B cell (primary cell): Measurements from ENCODE around the gene CHST1. TPM values are rescaled to one million over a fixed set of nuclear protein-coding genes. Genes with fewer than 3 reads are reported as not detected.

Experiments
- ATAC-seq: fragments of 200-7000 bp; cut with Tn5 transposase; one replicate; pipeline ENCODE4 v1.10.0; 2021; ENCODE audit warnings: low read depth, mild to moderate bottlenecking, moderate number of reproducible peaks, moderate library complexity
- CTCF ChIA-PET: fragments of 350-600 bp; sonication (Branson Sonifier 250); formaldehyde crosslinking; loops from one replicate; lab custom pipeline; 2021; ENCODE audit warnings: antibody characterized with exemption, inconsistent platforms; lab: Charles Lee
- POLR2A ChIA-PET: fragments of 350-600 bp; sonication (Branson Sonifier 250); formaldehyde crosslinking; loops from one replicate; lab custom pipeline; 2021; ENCODE audit warnings: antibody characterized with exemption; lab: Charles Lee
- DNase-seq: peaks from one replicate; pipeline ENCODE4 v3.0.0; 2013
- H2AFZ ChIP-seq: 2 replicates; pipeline ENCODE4 v1.6.1; 2012; ENCODE audit warnings: mild to moderate bottlenecking, low read depth, low read length; ENCODE audit not compliant: insufficient read depth, poor library complexity, severe bottlenecking
- H3K27ac ChIP-seq, 2 donors: 1 replicate in 1 of 2; 2 replicates in 1 of 2; pipeline ENCODE4 v1.5.1; 2012 to 2013; ENCODE audit warnings: low read length in 2 of 2, mild to moderate bottlenecking in 2 of 2, moderate library complexity in 1 of 2
- H3K27me3 ChIP-seq, 4 experiments: fragments of 200-600 bp in 1 of 4; sonication (generic) in 1 of 4; replicated peaks in 1 of 4; 1 replicate in 2 of 4; 2 replicates in 2 of 4; pipeline versions ENCODE4 v1.6.1 to v1.7.0; 2013 to 2016; ENCODE audit warnings: low read length in 3 of 4, mild to moderate bottlenecking in 2 of 4, mixed read lengths in 1 of 4, moderate library complexity in 1 of 4; ENCODE audit not compliant: insufficient read depth in 4 of 4, control insufficient read depth in 3 of 4; ENCODE audit errors: control extremely low read depth in 1 of 4
- H3K36me3 ChIP-seq, 2 experiments: replicated peaks in 1 of 2; 1 replicate in 1 of 2; 2 replicates in 1 of 2; pipeline versions ENCODE4 v1.6.1 to v1.7.1; 2013; ENCODE audit warnings: low read length in 1 of 2; ENCODE audit not compliant: insufficient read depth in 2 of 2, control insufficient read depth in 1 of 2; ENCODE audit errors: control extremely low read depth in 1 of 2, extremely low read depth in 1 of 2
- H3K4me1 ChIP-seq, 2 donors: fragments of 200-600 bp in 1 of 2; sonication (generic) in 1 of 2; 1 replicate in 1 of 2; 2 replicates in 1 of 2; pipeline versions ENCODE4 v1.5.1 to v1.6.1; 2013 to 2017; ENCODE audit warnings: low read length in 2 of 2; ENCODE audit not compliant: control insufficient read depth in 2 of 2, insufficient read depth in 2 of 2
- H3K4me2 ChIP-seq: replicated peaks from 2 replicates; pipeline ENCODE3; 2012; ENCODE audit warnings: mild to moderate bottlenecking, low read depth, low read length; ENCODE audit not compliant: poor library complexity, severe bottlenecking
- H3K4me3 ChIP-seq, 5 experiments: fragments of 200-600 bp in 1 of 5; sonication (generic) in 1 of 5; 1 replicate in 3 of 5; 2 replicates in 2 of 5; pipeline versions ENCODE4 v1.5.1 to v1.7.0; 2011 to 2016; ENCODE audit warnings: low read length in 4 of 5, mild to moderate bottlenecking in 4 of 5, low read depth in 2 of 5, control low read depth in 1 of 5, moderate library complexity in 1 of 5; ENCODE audit not compliant: insufficient read depth in 1 of 5; ENCODE audit errors: control extremely low read depth in 1 of 5, extremely low read depth in 1 of 5
- H3K79me2 ChIP-seq: fragments of 200-600 bp; sonication (generic); one replicate; pipeline ENCODE4 v1.6.0; 2016; ENCODE audit warnings: low read length; ENCODE audit not compliant: control insufficient read depth, insufficient read depth
- H3K9ac ChIP-seq: fragments of 200-600 bp; sonication (generic); 2 replicates; pipeline ENCODE4 v1.6.1; 2017; ENCODE audit warnings: mild to moderate bottlenecking, low read length, moderate library complexity
- H3K9me3 ChIP-seq, 3 donors: one replicate each; pipeline versions ENCODE4 v1.6.1 to v1.7.1; 2013; ENCODE audit warnings: low read length in 2 of 3; ENCODE audit not compliant: control insufficient read depth in 2 of 3, insufficient read depth in 1 of 3; ENCODE audit errors: control extremely low read depth in 1 of 3
- H4K20me1 ChIP-seq: 2 replicates; pipeline ENCODE4 v1.6.0; 2012; ENCODE audit warnings: mild to moderate bottlenecking, low read length; ENCODE audit not compliant: insufficient read depth, control insufficient read depth, poor library complexity, severe bottlenecking
- H3K27ac Mint-ChIP-seq: one replicate; pipeline ENCODE4 v1.8.0; 2021; ENCODE audit warnings: mixed read lengths
- H3K27me3 Mint-ChIP-seq: one replicate; pipeline ENCODE4 v1.8.0; 2021; ENCODE audit warnings: mixed read lengths
- H3K4me1 Mint-ChIP-seq: one replicate; pipeline ENCODE4 v1.8.0; 2021; ENCODE audit warnings: mixed read lengths
- H3K4me3 Mint-ChIP-seq: one replicate; pipeline ENCODE4 v1.8.0; 2021; ENCODE audit warnings: mixed read lengths
- H3K9me3 Mint-ChIP-seq: one replicate; pipeline ENCODE4 v1.8.0; 2022; ENCODE audit warnings: mixed read lengths; ENCODE audit not compliant: insufficient read depth
- CTCF ChIP-seq: fragments of 200-600 bp; IDR thresholded peaks from one replicate; pipeline ENCODE4 v1.8.0; 2022; ENCODE audit warnings: antibody characterized with exemption, mild to moderate bottlenecking
- EZH2 ChIP-seq: IDR thresholded peaks from 2 replicates; pipeline ENCODE4 v1.6.1; 2012; ENCODE audit warnings: borderline replicate concordance, low read depth, mild to moderate bottlenecking, moderate library complexity, low read length; ENCODE audit not compliant: insufficient read depth, poor library complexity, severe bottlenecking
- WGBS: methylation state at CpG from one replicate; pipeline ENCODE4 v1.1.5; 2013; ENCODE audit warnings: missing lambda C conversion rate; ENCODE audit not compliant: insufficient coverage; 5-methylcytosine and 5-hydroxymethylcytosine counted together
- intact Hi-C: fragments of 100-400 bp; cut with micrococcal nuclease; formaldehyde crosslinking; loops from one replicate; pipeline ENCODE4 v1.10.0; 2022
- polyA plus RNA-seq: library from polyadenylated mRNA; depleted of rRNA; stranded (reverse); fragments of >200 nt; gene quantifications from 2 replicates; pipeline ENCODE4 v1.2.3, GENCODE V29; 2012
- total RNA-seq, 2 donors: library from RNA; stranded (reverse); fragments of 120-200 nt in 1 of 2; gene quantifications; 1 replicate in 1 of 2; 2 replicates in 1 of 2; pipeline versions ENCODE4 v1.2.3 to v1.2.4, GENCODE V29; 2013 to 2022

CHST1 gene
- total and polyA plus RNA-seq, 2 donors (not counting 1 experiment from before 2014, with no cell fraction given): not detected

- H3K9me3 Mint-ChIP-seq: no peaks in the 10 kb centered on the region
- Histone ChIP-seq H3K27ac (no peak overlapping the region), H3K9me3 (peaks cover 0 to 13% (median 0%) of the 10 kb centered on the region in 3 donors), H3K79me2 (no peaks in the 10 kb centered on the region), H4K20me1 (no peaks in the 10 kb centered on the region), H3K4me1 (peaks cover 0 to 3% of the 10 kb centered on the region in 2 donors), H3K4me2 (no peak overlapping the region), H3K4me3 (no peak overlapping the region), H3K9ac (no peak overlapping the region), H3K27me3 (peaks cover 0 to 14% (median 2%) of the 10 kb centered on the region in 4 experiments), H2AFZ (peak overlapping the region; percentile 49), H3K36me3 (no peaks in the 10 kb centered on the region)
- H3K4me3 Mint-ChIP-seq: no peak overlapping the region
- DNase-seq (no peak), ATAC-seq (no peak)
- WGBS: 81% methylated on average over 7 of the region's 8 CpGs
- POLR2A ChIA-PET: no interaction called here
- intact Hi-C loops: loop anchor here (1.0 kb wide), 1 partner anchor 314 kb away; no protein-coding TSS in a partner anchor
- H3K27ac Mint-ChIP-seq: no peak overlapping the region
- H3K4me1 Mint-ChIP-seq: no peaks in the 10 kb centered on the region
- TF ChIP-seq CTCF (no peak), EZH2 (no peak)
- H3K27me3 Mint-ChIP-seq: peaks cover 38% of the 10 kb centered on the region
- CTCF ChIA-PET: interaction anchor here (0.6 to 5.3 kb wide), 15 partner anchors 8 to 544 kb away, joined by 3 to 30 read pairs (median 4); no protein-coding TSS in a partner anchor
These were observed 11.0 kb downstream of the CHST1 start for GRCh38 chr11:45654231-45655011.

DNA sequence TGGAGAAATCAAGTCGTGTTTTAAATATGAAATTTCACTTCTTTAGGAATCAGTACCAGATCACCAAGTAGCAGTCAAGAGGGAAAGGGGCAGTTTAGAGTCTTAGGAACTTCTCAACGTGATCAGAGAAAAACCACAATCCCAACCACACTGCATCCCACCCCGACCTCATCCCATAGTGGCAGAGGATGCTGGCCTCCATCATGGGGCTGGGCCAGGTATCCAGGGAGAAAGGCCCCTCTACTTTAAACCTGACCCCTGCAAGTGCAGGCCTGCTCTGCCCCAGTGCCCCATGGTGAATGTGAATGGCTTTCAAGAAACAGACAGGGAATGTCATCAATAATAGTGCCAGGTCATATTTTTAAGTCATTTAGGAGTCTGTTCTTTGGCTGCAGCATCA is 12.1 kb downstream of the CHST1 start:
- ATAC-seq (no peak), DNase-seq (no peak)
- TF ChIP-seq EZH2: no peak
- TF ChIP-seq CTCF: no peak
- Histone ChIP-seq H3K4me3 (no peak overlapping the region), H3K27ac (no peak overlapping the region), H3K36me3 (no peaks in the 10 kb centered on the region), H2AFZ (no peak overlapping the region), H3K4me2 (no peak overlapping the region), H3K27me3 (peaks cover 0 to 10% (median 2%) of the 10 kb centered on the region in 4 experiments), H3K4me1 (peaks cover 0 to 3% of the 10 kb centered on the region in 2 donors), H3K79me2 (no peaks in the 10 kb centered on the region), H3K9ac (no peak overlapping the region), H3K9me3 (peaks cover 0 to 13% (median 0%) of the 10 kb centered on the region in 3 donors), H4K20me1 (no peaks in the 10 kb centered on the region)
- POLR2A ChIA-PET: no interaction called here
- 50% methylated on average over 1 of the region's 3 CpGs for WGBS
- CTCF ChIA-PET: interaction anchor here (0.8 to 5.3 kb wide), 4 partner anchors 15 to 282 kb away, joined by 3 to 30 read pairs (median 5); no protein-coding TSS in a partner anchor
- H3K4me3 Mint-ChIP-seq: no peak overlapping the region
- H3K4me1 Mint-ChIP-seq: no peaks in the 10 kb centered on the region
- H3K27me3 Mint-ChIP-seq: peaks cover 37% of the 10 kb centered on the region
- H3K9me3 Mint-ChIP-seq: no peaks in the 10 kb centered on the region
- intact Hi-C loops: no loop called here
- H3K27ac Mint-ChIP-seq: no peak overlapping the region
